Measurements from ENCODE around the gene GIPC1. TPM values are rescaled to one million over a fixed set of nuclear protein-coding genes. Genes with fewer than 3 reads are reported as not detected.

Gene GIPC1
- polyA plus RNA-seq, 1 of the 3 experiments (the other 2 are of a cell fraction), result 144 TPM

- Histone ChIP-seq H3K4me1 (ENCODE audit: control insufficient read depth in 1 of 2, insufficient read depth in 2 of 2, low read depth in 1 of 2, low read length in 1 of 2) (peaks cover 12 to 15% of the 10 kb centered on the region in 2 experiments; a peak in 3 of 4 replicates), H4K20me1 (ENCODE audit: insufficient read depth) (no peaks in the 10 kb centered on the region), H3K9me2 (no peaks in the 10 kb centered on the region), H2AFZ (ENCODE audit: low read depth) (peak overlapping the region; percentile 86), H3K4me3 (ENCODE audit: low read depth in 2 of 2, low read length in 1 of 2) (peak overlapping the region; percentile 75 to 91), H3K27me3 (ENCODE audit: insufficient read depth) (no peaks in the 10 kb centered on the region), H3K9me3 (no peaks in the 10 kb centered on the region), H3F3A (replicated peaks; ENCODE audit: insufficient read depth) (peaks cover 25% of the 10 kb centered on the region), H3K79me2 (ENCODE audit: insufficient read depth) (peaks cover 52% of the 10 kb centered on the region), H3K9ac (peak overlapping the region; percentile 76), H3K27ac (ENCODE audit: low read depth in 2 of 2, low read length in 1 of 2) (peak overlapping the region; percentile 74 to 89; a peak in 3 of 4 replicates), H3K4me2 (peak overlapping the region; percentile 94), H3K36me3 (replicated peaks in 1 of 2; ENCODE audit: control insufficient read depth in 1 of 2, insufficient read depth in 2 of 2, low read length in 1 of 2) (no peaks in the 10 kb centered on the region)
- CTCF ChIA-PET, result interaction anchor here (2.0 kb wide), 1 partner anchor 27 kb away, joined by 6 read pairs; no protein-coding TSS in a partner anchor
- POLR2A ChIA-PET, result no interaction called here
- WGBS (ENCODE audit: low lambda C conversion rate), result 7% methylated on average over 9 of the region's 18 CpGs
- no peak for DNase-seq
- TF ChIP-seq TCF12 (IDR thresholded peaks at IDR 0.05) (no peak), MEF2A (IDR thresholded peaks at IDR 0.05; ENCODE audit: borderline replicate concordance, low read depth) (no peak), POLR2AphosphoS5 (IDR thresholded peaks at IDR 0.05; ENCODE audit: low read depth, low read length) (no peak)
Measured at GRCh38 chr19:14530005-14530348, 34.0 kb upstream of the GIPC1 start.

- H3K9me2 ChIP-seq, result no peaks in the 10 kb centered on the region
- H3K27ac ChIP-seq (ENCODE audit: low read depth in 2 of 2, low read length in 1 of 2), result peak within 1 kb of the TSS; percentile 74 to 89
- H3K27me3 ChIP-seq (ENCODE audit: insufficient read depth), result no peaks in the 10 kb centered on the region
- WGBS (ENCODE audit: low lambda C conversion rate), result under 1% methylated on average over 37 of the region's 59 CpGs
- DNase-seq, result peak; percentile 96
- no peaks in the 10 kb centered on the region for H3K36me3 ChIP-seq (replicated peaks in 1 of 2; ENCODE audit: control insufficient read depth in 1 of 2, insufficient read depth in 2 of 2, low read length in 1 of 2)
- H3K4me1 ChIP-seq (ENCODE audit: control insufficient read depth in 1 of 2, insufficient read depth in 2 of 2, low read depth in 1 of 2, low read length in 1 of 2), result peaks cover 11 to 12% of the 10 kb centered on the region in 2 experiments; a peak in 3 of 4 replicates
- peak within 1 kb of the TSS; percentile 92 for H2AFZ ChIP-seq (ENCODE audit: low read depth)
- H3K4me3 ChIP-seq (ENCODE audit: low read depth in 2 of 2, low read length in 1 of 2), result peak within 1 kb of the TSS; percentile 75 to 91
- peaks cover 47% of the 10 kb centered on the region for H3K79me2 ChIP-seq (ENCODE audit: insufficient read depth)
- no peaks in the 10 kb centered on the region for H4K20me1 ChIP-seq (ENCODE audit: insufficient read depth)
- no peaks in the 10 kb centered on the region for H3K9me3 ChIP-seq
- peak within 1 kb of the TSS; percentile 94 for H3K4me2 ChIP-seq
- POLR2A ChIA-PET, result interaction anchor here (1.0 kb wide), 1 partner anchor 11 kb away, joined by 3 read pairs; no protein-coding TSS in a partner anchor
- H3K9ac ChIP-seq, result peak within 1 kb of the TSS; percentile 76
- CTCF ChIA-PET, result interaction anchor here (0.6 to 2.0 kb wide), 3 partner anchors 27 to 1691 kb away, joined by 3 to 6 read pairs (median 3); no protein-coding TSS in a partner anchor
- peaks cover 25% of the 10 kb centered on the region for H3F3A ChIP-seq (replicated peaks; ENCODE audit: insufficient read depth)
- TF ChIP-seq JUND (IDR thresholded peaks at IDR 0.05), result no peak
- TF ChIP-seq USF2 (IDR thresholded peaks at IDR 0.05; ENCODE audit: borderline replicate concordance, low read depth, low read length), result peak; percentile 11; the same call in 1 of the 2 replicates
- no peak for TF ChIP-seq SMC3 (IDR thresholded peaks at IDR 0.05; ENCODE audit: low read depth, low read length)
- peak; percentile 74 for TF ChIP-seq RFX5 (IDR thresholded peaks at IDR 0.05; ENCODE audit: low read length)
- TF ChIP-seq GABPA (IDR thresholded peaks at IDR 0.05; ENCODE audit: low read depth), result no peak
- no peak for TF ChIP-seq YY1 (IDR thresholded peaks at IDR 0.05; ENCODE audit: low read depth)
- TF ChIP-seq, protein P1, sequence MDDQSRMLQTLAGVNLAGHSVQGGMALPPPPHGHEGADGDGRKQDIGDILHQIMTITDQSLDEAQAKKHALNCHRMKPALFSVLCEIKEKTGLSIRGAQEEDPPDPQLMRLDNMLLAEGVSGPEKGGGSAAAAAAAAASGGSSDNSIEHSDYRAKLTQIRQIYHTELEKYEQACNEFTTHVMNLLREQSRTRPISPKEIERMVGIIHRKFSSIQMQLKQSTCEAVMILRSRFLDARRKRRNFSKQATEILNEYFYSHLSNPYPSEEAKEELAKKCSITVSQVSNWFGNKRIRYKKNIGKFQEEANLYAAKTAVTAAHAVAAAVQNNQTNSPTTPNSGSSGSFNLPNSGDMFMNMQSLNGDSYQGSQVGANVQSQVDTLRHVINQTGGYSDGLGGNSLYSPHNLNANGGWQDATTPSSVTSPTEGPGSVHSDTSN (IDR thresholded peaks at IDR 0.05), result peak; percentile 99
- no peak for TF ChIP-seq CHD2 (IDR thresholded peaks at IDR 0.05; ENCODE audit: low read length, partially characterized antibody)
- no peak for TF ChIP-seq RXRA (IDR thresholded peaks at IDR 0.05; ENCODE audit: borderline replicate concordance, low read depth)
- no peak for TF ChIP-seq ZBTB33 (IDR thresholded peaks at IDR 0.05; ENCODE audit: borderline replicate concordance, low read depth)
- TF ChIP-seq NFIC (IDR thresholded peaks at IDR 0.05; ENCODE audit: borderline replicate concordance), result no peak
- no peak for TF ChIP-seq FOXM1 (IDR thresholded peaks at IDR 0.05; ENCODE audit: low read depth)
- peak; percentile 94; the same call in 1 of the 2 replicates for TF ChIP-seq TAF1 (IDR thresholded peaks at IDR 0.05; ENCODE audit: borderline replicate concordance, low read depth, low read length)
- no peak for TF ChIP-seq FOSL2 (IDR thresholded peaks at IDR 0.05; ENCODE audit: borderline replicate concordance, low read depth)
- no peak for TF ChIP-seq RCOR1 (IDR thresholded peaks at IDR 0.05; ENCODE audit: low read length)
- TF ChIP-seq CTCF (IDR thresholded peaks at IDR 0.05), result no peak
- peak; percentile 96 for TF ChIP-seq POLR2AphosphoS5 (IDR thresholded peaks at IDR 0.05; ENCODE audit: low read depth, low read length)
- TF ChIP-seq RAD21 (IDR thresholded peaks at IDR 0.05; ENCODE audit: low read length), result no peak
Measured at GRCh38 chr19:14529254-14530004, 33.5 kb upstream of the GIPC1 start, which contains the start of gene TECR. Gene TECR (plus strand): TSS chr19:14529594. CDS start chr19:14529697, 103 bp downstream.
